GM12878 (cell line): ENCODE results near the gene OLIG3. TPM values are rescaled to one million over a fixed set of nuclear protein-coding genes. Genes with fewer than 3 reads are reported as not detected.

Experiments used
- ATAC-seq: fragments of 200-7000 bp; cut with Tn5 transposase; 3 replicates; pipeline ENCODE4 v1.9.1; 2020; ENCODE audit warnings: mild to moderate bottlenecking, moderate library complexity
- BruUV-seq: library from RNA; stranded (reverse); fragments of 400-500 nt; replicated peaks from 2 replicates; lab custom pipeline; 2021; lab: Mats Ljungman, UMichigan
- CTCF ChIA-PET: fragments of 300-600 bp; sonication (Branson Sonifier 250); formaldehyde crosslinking; extraction: SDS; loops from one replicate; lab custom pipeline; 2021; ENCODE audit warnings: inconsistent platforms; lab: Yijun Ruan, JAX
- POLR2A ChIA-PET: fragments of 350-600 bp; formaldehyde crosslinking; extraction: SDS; loops from one replicate; lab custom pipeline; 2021; ENCODE audit warnings: inconsistent platforms; lab: Charles Lee
- RAD21 ChIA-PET: fragments of 300-600 bp; sonication (Branson Sonifier 250); formaldehyde crosslinking; loops from one replicate; lab custom pipeline; 2023; ENCODE audit warnings: antibody characterized with exemption; ENCODE audit not compliant: unreplicated experiment; lab: Charles Lee
- SMC1A ChIA-PET: fragments of 300-600 bp; sonication (Branson Sonifier 250); formaldehyde crosslinking; loops from one replicate; lab custom pipeline; 2023; ENCODE audit not compliant: unreplicated experiment, uncharacterized antibody; lab: Charles Lee
- DNase-seq: peaks from one replicate; pipeline ENCODE4 v3.0.0-alpha.2; 2011; ENCODE audit warnings: low read depth, low spot score
- FAIRE-seq: peaks from 3 replicates; lab custom pipeline; 2011; peaks lifted over from hg19 to GRCh38; lab: Jason Lieb, UNC
- H2AFZ ChIP-seq: 2 replicates; pipeline ENCODE4 v1.6.0; 2011; ENCODE audit warnings: low read depth, low read length, control low read depth; ENCODE audit not compliant: control insufficient read depth
- H3K27ac ChIP-seq: 2 replicates; pipeline ENCODE4 v1.5.1; 2011; ENCODE audit warnings: control low read depth; ENCODE audit not compliant: control insufficient read depth, insufficient read depth
- H3K27me3 ChIP-seq, 2 experiments: replicated peaks in 1 of 2; 2 replicates each; pipeline versions ENCODE4 v1.6.0 to v1.6.1; 2011; ENCODE audit warnings: low read length in 1 of 2; ENCODE audit not compliant: control insufficient read depth in 2 of 2, insufficient read depth in 2 of 2
- H3K36me3 ChIP-seq, 2 experiments: 2 replicates each; pipeline ENCODE4 v1.5.1; 2011; ENCODE audit warnings: low read length in 1 of 2; ENCODE audit not compliant: control insufficient read depth in 2 of 2, insufficient read depth in 2 of 2
- H3K4me1 ChIP-seq: 2 replicates; pipeline ENCODE4 v1.6.1; 2011; ENCODE audit warnings: mild to moderate bottlenecking, low read length, moderate library complexity, mixed read lengths; ENCODE audit not compliant: control insufficient read depth, insufficient read depth
- H3K4me2 ChIP-seq: 2 replicates; pipeline ENCODE4 v1.6.0; 2011; ENCODE audit warnings: control low read depth; ENCODE audit not compliant: control insufficient read depth, insufficient read depth
- H3K4me3 ChIP-seq: fragments of 200-600 bp; sonication (generic); 2 replicates; pipeline ENCODE4 v1.5.1; 2016
- H3K79me2 ChIP-seq: 2 replicates; pipeline ENCODE4 v1.6.0; 2011; ENCODE audit warnings: low read length; ENCODE audit not compliant: control insufficient read depth, insufficient read depth
- H3K9ac ChIP-seq: 2 replicates; pipeline ENCODE4 v1.8.0; 2011; ENCODE audit warnings: low read length, control low read depth, mixed read lengths; ENCODE audit not compliant: control insufficient read depth, insufficient read depth
- H3K9me3 ChIP-seq: replicated peaks from 3 replicates; pipeline ENCODE4 v1.5.1; 2011; ENCODE audit warnings: mild to moderate bottlenecking, low read length; ENCODE audit not compliant: control insufficient read depth, insufficient read depth
- H4K20me1 ChIP-seq: 2 replicates; pipeline ENCODE4 v1.6.0; 2011; ENCODE audit not compliant: control insufficient read depth, insufficient read depth
- EZH2 ChIP-seq: IDR thresholded peaks from 2 replicates; pipeline ENCODE4 v1.6.1; 2012; ENCODE audit warnings: low read depth, mild to moderate bottlenecking, control low read depth, inconsistent platforms, low read length, borderline replicate concordance; ENCODE audit not compliant: control insufficient read depth
- HCFC1 ChIP-seq: fragments of 150-350 bp; IDR thresholded peaks from 2 replicates; pipeline ENCODE4 v1.6.1; 2014; ENCODE audit warnings: low read length
- LARP7 ChIP-seq: fragments of 450-650 bp; IDR thresholded peaks from 2 replicates; pipeline ENCODE4 v1.6.1; 2017; ENCODE audit warnings: mild to moderate bottlenecking
- RCOR1 ChIP-seq: conservative IDR thresholded peaks from 2 replicates; pipeline ENCODE4 v1.6.1; 2012; ENCODE audit warnings: low read depth, low read length, improper control_type of control experiment
- YBX1 ChIP-seq: fragments of 450-650 bp; IDR thresholded peaks from 2 replicates; pipeline ENCODE4 v1.6.1; 2016; ENCODE audit warnings: antibody characterized with exemption
- WGBS: methylation state at CpG from one replicate; pipeline ENCODE4 v1.1.6; 2016; ENCODE audit warnings: low lambda C conversion rate; ENCODE audit not compliant: insufficient replicate concordance, insufficient coverage; ENCODE audit errors: missing lambda C conversion rate; 5-methylcytosine and 5-hydroxymethylcytosine counted together
- in situ Hi-C: fragments of 300-500 bp; cut with MboI; formaldehyde crosslinking; loops from 9 replicates; pipeline ENCODE4 v1.14.3; 2018; ENCODE audit warnings: mixed read lengths
- intact Hi-C: fragments of 100-400 bp; cut with micrococcal nuclease; formaldehyde crosslinking; loops from one replicate; pipeline ENCODE4 v1.14.2; 2022; ENCODE audit not compliant: unreplicated experiment
- polyA plus RNA-seq, 11 experiments: library from polyadenylated mRNA; depleted of rRNA in 4 of 11; unstranded in 6 of 11; stranded (reverse) in 5 of 11; fragments of >200 nt; fragmentation: Nextera tagmentation in 4 of 11; fragmentation: Illumina TruSeq in 1 of 11; extraction: Ambion mirVana in 4 of 11; extraction: Trizol in 1 of 11; gene quantifications; 1 replicate in 1 of 11; 2 replicates in 10 of 11; pipeline versions ENCODE4 v1.2.1 to v1.2.3, GENCODE V29; 2011 to 2016; ENCODE audit warnings: inconsistent platforms in 2 of 11, missing spikeins in 2 of 11, low read depth in 1 of 11
- total RNA-seq, 4 experiments: library from RNA; depleted of rRNA in 3 of 4; stranded (reverse); fragments of >200 nt in 3 of 4; fragmentation: Illumina TruSeq in 1 of 4; extraction: Trizol in 1 of 4; gene quantifications; 2 replicates each; pipeline versions ENCODE4 v1.2.1 to v1.2.3, GENCODE V29; 2013 to 2021
- TF ChIP-seq, protein P1 (sequence below): fragments of 150-350 bp; IDR thresholded peaks from 2 replicates; pipeline ENCODE4 v1.6.1; 2016; ENCODE audit warnings: low read depth, low read length

Gene OLIG3
- total and polyA plus RNA-seq, 10 of the 15 experiments (the other 5 are each of a cell fraction or from before 2014, with no cell fraction given), result not detected

DNA sequence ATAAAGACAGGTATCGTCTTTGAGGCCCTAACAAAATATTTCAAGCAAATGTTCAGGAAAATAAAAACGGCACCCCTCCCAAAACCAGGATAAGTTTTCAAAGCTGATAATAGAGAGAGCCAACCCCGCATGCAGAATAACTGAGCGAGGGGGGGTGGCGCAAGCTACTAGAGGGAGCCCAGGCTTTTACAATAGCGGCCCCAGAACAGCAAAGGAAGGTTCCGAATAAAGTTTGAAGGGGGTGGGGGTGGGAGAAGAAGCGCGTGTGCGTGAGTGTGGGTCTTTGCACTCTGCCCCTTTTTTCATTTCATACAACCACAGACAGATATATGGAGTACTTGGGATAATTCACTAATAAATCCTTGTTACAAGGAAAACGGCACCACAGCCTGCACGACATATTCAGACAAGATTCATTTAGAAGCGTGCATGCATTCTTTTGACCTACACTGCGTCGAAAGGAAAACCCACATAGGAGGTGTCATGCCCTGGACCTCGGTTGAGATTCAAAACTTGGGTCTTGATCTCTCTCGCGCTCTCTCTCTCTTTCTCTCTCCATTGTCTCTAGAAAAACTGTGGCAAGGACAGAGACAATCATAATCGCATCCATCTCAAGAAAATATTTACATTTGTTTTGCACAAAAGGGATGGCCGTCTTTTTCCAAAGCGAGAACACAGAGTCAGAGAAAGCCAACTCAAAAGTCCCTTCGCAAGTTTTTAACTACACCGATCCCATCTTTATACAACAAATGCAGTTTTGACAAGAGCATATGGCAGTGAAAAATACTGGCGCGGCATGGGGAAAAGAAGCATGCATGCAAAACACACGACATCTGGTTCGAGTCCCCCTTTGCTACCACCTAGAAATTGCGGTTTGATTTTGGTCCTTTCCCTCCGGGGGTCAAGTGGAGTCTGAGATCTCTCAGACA, 1.6 kb downstream of the OLIG3 start:
- Histone ChIP-seq H3K27ac (no peak overlapping the region), H2AFZ (no peak overlapping the region), H3K27me3 (peaks cover 48 to 65% of the 10 kb centered on the region in 2 experiments), H3K4me1 (no peaks in the 10 kb centered on the region), H3K9ac (no peak overlapping the region), H3K9me3 (peaks cover 2% of the 10 kb centered on the region; the same call in 1 of the 3 replicates), H3K36me3 (no peaks in the 10 kb centered on the region), H3K4me2 (no peak overlapping the region), H3K4me3 (no peak overlapping the region), H4K20me1 (no peaks in the 10 kb centered on the region), H3K79me2 (no peaks in the 10 kb centered on the region)
- POLR2A ChIA-PET, result no interaction called here
- in situ Hi-C loops, result no loop called here
- no peak for DNase-seq
- TF ChIP-seq, protein P1, sequence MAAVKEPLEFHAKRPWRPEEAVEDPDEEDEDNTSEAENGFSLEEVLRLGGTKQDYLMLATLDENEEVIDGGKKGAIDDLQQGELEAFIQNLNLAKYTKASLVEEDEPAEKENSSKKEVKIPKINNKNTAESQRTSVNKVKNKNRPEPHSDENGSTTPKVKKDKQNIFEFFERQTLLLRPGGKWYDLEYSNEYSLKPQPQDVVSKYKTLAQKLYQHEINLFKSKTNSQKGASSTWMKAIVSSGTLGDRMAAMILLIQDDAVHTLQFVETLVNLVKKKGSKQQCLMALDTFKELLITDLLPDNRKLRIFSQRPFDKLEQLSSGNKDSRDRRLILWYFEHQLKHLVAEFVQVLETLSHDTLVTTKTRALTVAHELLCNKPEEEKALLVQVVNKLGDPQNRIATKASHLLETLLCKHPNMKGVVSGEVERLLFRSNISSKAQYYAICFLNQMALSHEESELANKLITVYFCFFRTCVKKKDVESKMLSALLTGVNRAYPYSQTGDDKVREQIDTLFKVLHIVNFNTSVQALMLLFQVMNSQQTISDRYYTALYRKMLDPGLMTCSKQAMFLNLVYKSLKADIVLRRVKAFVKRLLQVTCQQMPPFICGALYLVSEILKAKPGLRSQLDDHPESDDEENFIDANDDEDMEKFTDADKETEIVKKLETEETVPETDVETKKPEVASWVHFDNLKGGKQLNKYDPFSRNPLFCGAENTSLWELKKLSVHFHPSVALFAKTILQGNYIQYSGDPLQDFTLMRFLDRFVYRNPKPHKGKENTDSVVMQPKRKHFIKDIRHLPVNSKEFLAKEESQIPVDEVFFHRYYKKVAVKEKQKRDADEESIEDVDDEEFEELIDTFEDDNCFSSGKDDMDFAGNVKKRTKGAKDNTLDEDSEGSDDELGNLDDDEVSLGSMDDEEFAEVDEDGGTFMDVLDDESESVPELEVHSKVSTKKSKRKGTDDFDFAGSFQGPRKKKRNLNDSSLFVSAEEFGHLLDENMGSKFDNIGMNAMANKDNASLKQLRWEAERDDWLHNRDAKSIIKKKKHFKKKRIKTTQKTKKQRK, result no peak
- no peak for TF ChIP-seq HCFC1
- TF ChIP-seq RCOR1, result no peak
- no peak for TF ChIP-seq LARP7
- TF ChIP-seq YBX1, result no peak
- TF ChIP-seq EZH2, result peak; percentile 81; the same call in 1 of the 2 replicates
- SMC1A ChIA-PET, result no interaction called here
- BruUV-seq, result no TSS peak
- RAD21 ChIA-PET, result no interaction called here
- intact Hi-C loops, result loop anchor here (5.0 kb wide), 1 partner anchor 415 kb away; no protein-coding TSS in a partner anchor
- ATAC-seq, result no peak
- CTCF ChIA-PET, result no interaction called here
- no peak for FAIRE-seq
- WGBS, result 40% methylated on average over 29 of the region's 29 CpGs
